Breast epithelium (tissue), 4 donors: ENCODE results near the gene PDZD2. TPM values are rescaled to one million over a fixed set of nuclear protein-coding genes. Genes with fewer than 3 reads are reported as not detected.

Source experiments
- DNase-seq, 2 donors: peaks; one replicate each; pipeline ENCODE4 v3.0.0-alpha.2; 2019; ENCODE audit warnings: low spot score in 2 of 2
- H3K27ac ChIP-seq, 2 donors: fragments of 200-600 bp; sonication (generic) in 1 of 2; one replicate each; pipeline ENCODE4 v1.5.1; 2016 to 2019; ENCODE audit warnings: mild to moderate bottlenecking in 1 of 2
- H3K27me3 ChIP-seq, 2 donors: fragments of 200-600 bp; sonication (generic) in 1 of 2; one replicate each; pipeline versions ENCODE4 v1.5.1 to v1.6.0; 2017 to 2019; ENCODE audit warnings: control low read depth in 1 of 2, mild to moderate bottlenecking in 1 of 2
- H3K36me3 ChIP-seq: fragments of 200-600 bp; one replicate; pipeline ENCODE4 v1.5.1; 2019
- H3K4me1 ChIP-seq, 2 donors: fragments of 200-600 bp; sonication (generic); one replicate each; pipeline ENCODE4 v1.5.1; 2016 to 2019; ENCODE audit warnings: control low read depth in 1 of 2
- H3K4me3 ChIP-seq, 3 donors: fragments of 200-600 bp; sonication (generic); 1 replicate in 2 of 3; 2 replicates in 1 of 3; pipeline ENCODE4 v1.5.1; 2016 to 2019; ENCODE audit warnings: mild to moderate bottlenecking in 3 of 3, moderate library complexity in 2 of 3
- H3K9me3 ChIP-seq, 2 donors: fragments of 200-600 bp; sonication (generic) in 1 of 2; one replicate each; pipeline ENCODE4 v1.5.1; 2016 to 2019; ENCODE audit warnings: control low read depth in 1 of 2
- CTCF ChIP-seq, 3 donors: fragments of 450-650 bp; IDR thresholded peaks; one replicate each; pipeline ENCODE4 v1.5.1; 2016 to 2017; ENCODE audit warnings: antibody characterized with exemption in 3 of 3, mild to moderate bottlenecking in 3 of 3, moderate library complexity in 3 of 3
- POLR2A ChIP-seq: fragments of 450-650 bp; IDR thresholded peaks from one replicate; pipeline ENCODE4 v1.6.1; 2016; ENCODE audit warnings: antibody characterized with exemption, mild to moderate bottlenecking, moderate library complexity
- POLR2AphosphoS5 ChIP-seq, 3 donors: sonication (generic); formaldehyde crosslinking; IDR thresholded peaks; one replicate each; pipeline ENCODE4 v1.6.1; 2017; ENCODE audit warnings: antibody characterized with exemption in 3 of 3
- intact Hi-C: fragments of 100-400 bp; cut with DNase I; formaldehyde crosslinking; loops from one replicate; pipeline ENCODE4 v1.15.1; 2023; ENCODE audit warnings: low total_unique reads
- total RNA-seq, 3 donors: library from RNA; depleted of rRNA; stranded (reverse); fragments of >200 nt; gene quantifications; one replicate each; pipeline ENCODE4 v1.1.0, GENCODE V29; 2016

PDZD2 gene
- total RNA-seq, 3 donors from 2014 or later: 16.8 to 23.3 (median 17.7) TPM

- H3K27me3 ChIP-seq: no peaks in the 10 kb centered on the region
Measured at GRCh38 chr5:31703757-31704156, 64.8 kb downstream of the PDZD2 start.

GRCh38 chr5:31706186-31706585 is 67.3 kb downstream of the PDZD2 start:
- no peaks in the 10 kb centered on the region for H3K36me3 ChIP-seq
- H3K27ac ChIP-seq: no peak overlapping the region
- DNase-seq: no peak
- no peaks in the 10 kb centered on the region for H3K27me3 ChIP-seq
- no peak for TF ChIP-seq CTCF (IDR thresholded peaks at IDR 0.05)
- no peak for TF ChIP-seq POLR2AphosphoS5 (IDR thresholded peaks at IDR 0.05)
- no peak for TF ChIP-seq POLR2A
- H3K4me3 ChIP-seq: no peak overlapping the region
- intact Hi-C loops: no loop called here
- no peaks in the 10 kb centered on the region for H3K4me1 ChIP-seq
- H3K9me3 ChIP-seq: no peaks in the 10 kb centered on the region

More at GRCh38 chr5:31703757-31704156, 64.8 kb downstream of the PDZD2 start:
- H3K4me3 ChIP-seq: no peak overlapping the region
- DNase-seq: no peak
- H3K4me1 ChIP-seq: no peaks in the 10 kb centered on the region
- H3K9me3 ChIP-seq: no peaks in the 10 kb centered on the region
- no peak for TF ChIP-seq POLR2AphosphoS5 (IDR thresholded peaks at IDR 0.05)
- TF ChIP-seq CTCF (IDR thresholded peaks at IDR 0.05): no peak
- no peak for TF ChIP-seq POLR2A
- intact Hi-C loops: no loop called here
- no peaks in the 10 kb centered on the region for H3K36me3 ChIP-seq
- H3K27ac ChIP-seq: no peak overlapping the region

- Histone ChIP-seq H3K9me3 (no peaks in the 10 kb centered on the region), H3K4me1 (no peaks in the 10 kb centered on the region)
- TF ChIP-seq POLR2AphosphoS5 (IDR thresholded peaks at IDR 0.05) (no peak), CTCF (IDR thresholded peaks at IDR 0.05) (no peak), POLR2A (no peak)
Measured at GRCh38 chr5:31707329-31707728, 68.4 kb downstream of the PDZD2 start.

GRCh38 chr5:31708089-31708488 is 69.2 kb downstream of the PDZD2 start:
- no peaks in the 10 kb centered on the region for H3K4me1 ChIP-seq
- intact Hi-C loops: no loop called here
- H3K9me3 ChIP-seq: no peaks in the 10 kb centered on the region
- no peaks in the 10 kb centered on the region for H3K27me3 ChIP-seq
- DNase-seq: no peak
- no peak overlapping the region for H3K27ac ChIP-seq
- TF ChIP-seq POLR2AphosphoS5 (IDR thresholded peaks at IDR 0.05) (no peak), POLR2A (no peak), CTCF (IDR thresholded peaks at IDR 0.05) (no peak)
- no peaks in the 10 kb centered on the region for H3K36me3 ChIP-seq
- H3K4me3 ChIP-seq: no peak overlapping the region

More at GRCh38 chr5:31707329-31707728, 68.4 kb downstream of the PDZD2 start:
- Histone ChIP-seq H3K27ac (no peak overlapping the region), H3K4me3 (no peak overlapping the region), H3K36me3 (no peaks in the 10 kb centered on the region), H3K27me3 (no peaks in the 10 kb centered on the region)
- intact Hi-C loops: no loop called here
- DNase-seq: no peak

- Histone ChIP-seq H3K9me3 (no peaks in the 10 kb centered on the region), H3K27ac (no peak overlapping the region), H3K4me1 (no peaks in the 10 kb centered on the region), H3K36me3 (no peaks in the 10 kb centered on the region), H3K27me3 (no peaks in the 10 kb centered on the region), H3K4me3 (no peak overlapping the region)
- intact Hi-C loops: no loop called here
- no peak for DNase-seq
- TF ChIP-seq CTCF (IDR thresholded peaks at IDR 0.05): no peak
- TF ChIP-seq POLR2AphosphoS5 (IDR thresholded peaks at IDR 0.05): no peak
Measured at GRCh38 chr5:31711363-31711762, 72.4 kb downstream of the PDZD2 start.
